T-helper 9 cell (primary cell): ENCODE measurements around the gene RNF152.

Experiments
- DNase-seq: peaks from one replicate; pipeline ENCODE4 v3.0.0-alpha.2; 2020
- total RNA-seq, 2 donors: gene quantifications; one replicate each; lab custom pipeline; 2026; lab: John Stamatoyannopoulos, UW

Gene RNF152
- 0.98 to 1.7 reads per million in 2 donors for total RNA-seq

- DNase-seq: peak; percentile 21
These were observed at the start of gene RNF152 for GRCh38 chr18:61892683-61893308. Gene RNF152, minus strand, starts transcription at chr18:61893007. Its CDS starts 76,544 bp downstream, at chr18:61816463.

- DNase-seq: no peak
These were observed 49.2 kb upstream of the RNF152 start for GRCh38 chr18:61941948-61942471.

GRCh38 chr18:61939046-61939674 lies 46.4 kb upstream of the RNF152 start:
- DNase-seq: no peak

- no peak for DNase-seq
These were observed 42.6 kb upstream of the RNF152 start for GRCh38 chr18:61935362-61935761.

GRCh38 chr18:61931654-61932379 lies 39.0 kb upstream of the RNF152 start:
- DNase-seq: no peak

- no peak for DNase-seq
These were observed 37.3 kb upstream of the RNF152 start for GRCh38 chr18:61929881-61930640.

GRCh38 chr18:61926532-61926931 lies 33.7 kb upstream of the RNF152 start:
- DNase-seq: no peak

- DNase-seq: no peak
These were observed 31.7 kb upstream of the RNF152 start for GRCh38 chr18:61924550-61924949.

GRCh38 chr18:61922435-61922834 lies 29.6 kb upstream of the RNF152 start:
- DNase-seq: no peak

GRCh38 chr18:61921621-61922235 lies 28.9 kb upstream of the RNF152 start:
- no peak for DNase-seq

GRCh38 chr18:61917818-61918217 lies 25.0 kb upstream of the RNF152 start:
- DNase-seq: no peak

GRCh38 chr18:61912476-61912875 lies 19.7 kb upstream of the RNF152 start:
- DNase-seq: no peak

- DNase-seq: no peak
These were observed 17.3 kb upstream of the RNF152 start for GRCh38 chr18:61910101-61910500.

GRCh38 chr18:61908661-61909060 lies 15.9 kb upstream of the RNF152 start:
- no peak for DNase-seq

- peak; percentile 21 for DNase-seq
These were observed 8.6 kb upstream of the RNF152 start for GRCh38 chr18:61901323-61901986.

GRCh38 chr18:61900504-61901281 lies 7.9 kb upstream of the RNF152 start:
- no peak for DNase-seq

- DNase-seq: no peak
These were observed 5.9 kb upstream of the RNF152 start for GRCh38 chr18:61898640-61899101.

- DNase-seq: no peak
These were observed 4.0 kb upstream of the RNF152 start for GRCh38 chr18:61896757-61897156.

GRCh38 chr18:61896118-61896517 lies 3.3 kb upstream of the RNF152 start:
- no peak for DNase-seq

- no peak for DNase-seq
These were observed 2.1 kb upstream of the RNF152 start for GRCh38 chr18:61894751-61895524.
